ENCODE results near the gene ARHGAP26. TPM values are rescaled to one million over a fixed set of nuclear protein-coding genes. Genes with fewer than 3 reads are reported as not detected.

ARHGAP26 gene
- total RNA-seq, 1 experiment from 2014 or later, result 79.8 TPM

DNA sequence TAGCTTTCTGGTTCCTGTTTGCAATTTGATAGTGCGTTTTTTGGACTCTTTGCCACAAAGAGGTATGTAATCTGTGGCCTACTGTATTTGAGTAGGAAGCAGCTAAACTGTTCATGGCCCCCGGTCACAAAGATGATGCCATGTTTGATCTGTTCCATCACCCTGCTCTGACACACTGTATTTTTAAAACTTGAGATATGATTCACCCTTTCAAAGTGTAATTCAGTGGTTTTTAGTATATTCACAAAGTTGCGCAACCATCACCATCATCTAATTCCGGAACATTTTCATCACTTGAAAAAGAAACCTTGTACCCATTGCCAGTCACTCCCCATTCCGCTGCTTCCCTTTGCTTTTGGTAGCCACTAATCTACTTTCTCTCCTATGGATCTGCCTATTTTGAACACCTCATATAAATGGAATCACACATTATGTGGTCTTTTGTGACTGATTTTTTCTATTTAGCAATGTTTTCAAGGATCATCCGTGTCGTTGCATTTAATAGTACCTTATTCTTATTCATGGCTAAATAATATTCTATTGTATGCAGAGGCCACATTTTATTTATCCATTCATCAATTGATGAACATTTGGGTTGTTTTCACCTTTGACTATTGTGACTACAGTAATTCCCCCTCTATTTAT lies 491.7 kb downstream of the ARHGAP26 start:
- H3K9me3 Mint-ChIP-seq (ENCODE audit: unreplicated experiment), result no peaks in the 10 kb centered on the region
- no peak overlapping the region for H3K27ac Mint-ChIP-seq (ENCODE audit: unreplicated experiment)
- DNase-seq, result no peak
- CTCF ChIA-PET, result no interaction called here
- no peak for TF ChIP-seq CTCF (IDR thresholded peaks at IDR 0.05; ENCODE audit: insufficient read depth in 1 of 2, low read depth in 1 of 2, low read length in 1 of 2, severe bottlenecking in 1 of 2, unreplicated experiment in 1 of 2)
- intact Hi-C loops (cut with micrococcal nuclease; ENCODE audit: unreplicated experiment), result no loop called here
- BruUV-seq (replicated peaks), result no TSS peak
- Histone ChIP-seq H3K4me1 (no peaks in the 10 kb centered on the region; the same call in 1 of the 2 replicates), H3K36me3 (ENCODE audit: control insufficient read depth, insufficient read depth, low read length) (no peaks in the 10 kb centered on the region), H3K4me3 (ENCODE audit: low read depth, low read length) (no peak overlapping the region), H3K27me3 (replicated peaks; ENCODE audit: control insufficient read depth, insufficient read depth, low read length) (no peaks in the 10 kb centered on the region), H3K9me3 (peaks cover 3% of the 10 kb centered on the region; the same call in 1 of the 2 replicates)
- H3K4me1 Mint-ChIP-seq (ENCODE audit: low read depth, unreplicated experiment), result no peaks in the 10 kb centered on the region
- POLR2A ChIA-PET, result no interaction called here
- H3K27me3 Mint-ChIP-seq (ENCODE audit: insufficient read depth, unreplicated experiment), result no peaks in the 10 kb centered on the region
- no peaks in the 10 kb centered on the region for H3K36me3 Mint-ChIP-seq (ENCODE audit: insufficient read depth, unreplicated experiment)
- no peak overlapping the region for H3K4me3 Mint-ChIP-seq (ENCODE audit: unreplicated experiment)

DNA sequence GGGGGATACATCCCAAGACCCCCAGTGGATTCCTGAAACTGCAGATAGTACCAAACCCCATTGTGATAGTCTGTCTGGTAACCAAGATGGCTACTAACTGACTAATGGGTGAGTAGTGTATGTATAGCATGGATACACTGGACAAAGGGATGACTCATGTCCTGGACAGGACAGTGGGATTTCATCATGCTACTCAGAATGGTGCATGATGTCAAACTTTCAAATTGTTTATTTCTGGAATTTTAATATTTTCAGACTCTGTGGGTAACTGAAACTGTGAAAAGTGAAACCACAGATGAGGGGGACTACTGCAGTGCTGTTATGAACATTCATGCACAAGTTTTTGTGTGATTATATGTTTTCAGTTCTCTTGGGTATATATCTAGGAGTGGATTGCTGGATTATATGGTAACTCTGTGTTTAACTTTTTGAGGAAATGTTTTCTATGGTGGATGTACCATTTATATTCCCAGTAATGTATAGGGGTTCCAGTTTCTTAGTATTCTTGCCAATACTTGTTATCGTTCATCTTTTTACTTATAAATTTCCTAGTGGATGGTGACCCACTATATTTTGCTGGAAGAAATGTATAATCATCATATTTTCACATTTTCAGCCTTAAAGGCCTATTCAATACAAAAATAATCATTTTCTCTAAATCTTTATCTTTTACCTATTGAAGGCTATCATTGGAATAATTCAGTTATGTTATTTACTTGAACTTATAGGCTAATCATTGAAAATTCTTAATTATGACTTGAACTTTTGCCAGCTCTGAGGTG lies 492.4 kb downstream of the ARHGAP26 start:
- Histone ChIP-seq H3K4me3 (ENCODE audit: low read depth, low read length) (no peak overlapping the region), H3K36me3 (ENCODE audit: control insufficient read depth, insufficient read depth, low read length) (no peaks in the 10 kb centered on the region), H3K4me1 (no peaks in the 10 kb centered on the region; the same call in 1 of the 2 replicates), H3K27me3 (replicated peaks; ENCODE audit: control insufficient read depth, insufficient read depth, low read length) (no peaks in the 10 kb centered on the region), H3K9me3 (peaks cover 3% of the 10 kb centered on the region; the same call in 1 of the 2 replicates)
- Mint-ChIP-seq H3K27me3 (ENCODE audit: insufficient read depth, unreplicated experiment) (no peaks in the 10 kb centered on the region), H3K4me3 (ENCODE audit: unreplicated experiment) (no peak overlapping the region), H3K9me3 (ENCODE audit: unreplicated experiment) (no peaks in the 10 kb centered on the region), H3K36me3 (ENCODE audit: insufficient read depth, unreplicated experiment) (no peaks in the 10 kb centered on the region), H3K4me1 (ENCODE audit: low read depth, unreplicated experiment) (no peaks in the 10 kb centered on the region), H3K27ac (ENCODE audit: unreplicated experiment) (no peak overlapping the region)
- no peak for DNase-seq
- no TSS peak for BruUV-seq (replicated peaks)
- TF ChIP-seq CTCF (IDR thresholded peaks at IDR 0.05; ENCODE audit: insufficient read depth in 1 of 2, low read depth in 1 of 2, low read length in 1 of 2, severe bottlenecking in 1 of 2, unreplicated experiment in 1 of 2), result no peak
- intact Hi-C loops (cut with micrococcal nuclease; ENCODE audit: unreplicated experiment), result no loop called here
- CTCF ChIA-PET, result no interaction called here
- POLR2A ChIA-PET, result no interaction called here

DNA sequence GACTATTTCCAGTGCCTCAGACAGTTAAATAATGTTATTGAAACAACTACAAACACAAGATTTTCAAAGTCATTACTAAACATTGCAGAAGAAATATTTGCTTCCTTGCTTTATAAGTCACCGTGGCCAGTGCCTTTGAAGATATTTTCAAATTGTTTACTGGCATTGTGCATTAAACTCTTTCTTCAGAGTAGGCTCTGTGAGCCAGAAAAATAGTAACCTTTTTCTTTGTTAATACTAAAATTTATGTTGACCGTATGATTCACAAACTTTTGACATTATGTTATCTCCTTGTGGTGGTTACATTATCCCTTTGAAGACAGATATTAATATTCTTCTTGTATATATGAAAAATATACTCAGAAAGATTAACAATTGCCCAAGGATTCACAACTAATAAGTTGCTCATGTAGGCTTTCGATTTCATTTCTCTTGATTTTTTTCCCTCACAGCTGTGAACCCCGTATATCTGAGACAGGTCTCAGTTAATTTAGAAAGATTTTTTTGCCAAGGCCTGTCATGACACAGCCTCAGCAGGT lies 493.2 kb downstream of the ARHGAP26 start:
- Histone ChIP-seq H3K9me3 (peaks cover 3% of the 10 kb centered on the region), H3K27me3 (replicated peaks; ENCODE audit: control insufficient read depth, insufficient read depth, low read length) (no peaks in the 10 kb centered on the region), H3K36me3 (ENCODE audit: control insufficient read depth, insufficient read depth, low read length) (no peaks in the 10 kb centered on the region), H3K4me3 (ENCODE audit: low read depth, low read length) (no peak overlapping the region), H3K4me1 (no peaks in the 10 kb centered on the region; the same call in 1 of the 2 replicates)
- TF ChIP-seq CTCF (IDR thresholded peaks at IDR 0.05; ENCODE audit: insufficient read depth in 1 of 2, low read depth in 1 of 2, low read length in 1 of 2, severe bottlenecking in 1 of 2, unreplicated experiment in 1 of 2), result no peak
- intact Hi-C loops (cut with micrococcal nuclease; ENCODE audit: unreplicated experiment), result no loop called here
- CTCF ChIA-PET, result no interaction called here
- Mint-ChIP-seq H3K36me3 (ENCODE audit: insufficient read depth, unreplicated experiment) (no peaks in the 10 kb centered on the region), H3K4me3 (ENCODE audit: unreplicated experiment) (no peak overlapping the region), H3K9me3 (ENCODE audit: unreplicated experiment) (peaks cover 3% of the 10 kb centered on the region), H3K4me1 (ENCODE audit: low read depth, unreplicated experiment) (no peaks in the 10 kb centered on the region), H3K27me3 (ENCODE audit: insufficient read depth, unreplicated experiment) (no peaks in the 10 kb centered on the region), H3K27ac (ENCODE audit: unreplicated experiment) (no peak overlapping the region)
- POLR2A ChIA-PET, result no interaction called here
- no peak for DNase-seq
- BruUV-seq (replicated peaks), result no TSS peak
